Neural cell (in vitro differentiated cells): ENCODE measurements around the gene FZD2. TPM values are rescaled to one million over a fixed set of nuclear protein-coding genes. Genes with fewer than 3 reads are reported as not detected.

Source experiments
- H2AFZ ChIP-seq: fragments of 200-600, 300-800 bp; sonication (generic), shearing (Covaris generic); 2 replicates; pipeline ENCODE4 v1.6.0; 2014; ENCODE audit warnings: low read depth, mild to moderate bottlenecking, antibody characterized with exemption, low read length, moderate library complexity
- H3F3A ChIP-seq: fragments of 200-600 bp; shearing (Covaris generic); 2 replicates; pipeline ENCODE4 v1.6.1; 2016; ENCODE audit warnings: mild to moderate bottlenecking, moderate library complexity, mixed read lengths, antibody characterized with exemption, low read length; ENCODE audit not compliant: insufficient read depth, poor library complexity, severe bottlenecking
- H3K27ac ChIP-seq: fragments of 200-600, 300-800 bp; sonication (generic), shearing (Covaris generic); 2 replicates; pipeline ENCODE4 v1.5.1; 2014; ENCODE audit warnings: mild to moderate bottlenecking, low read length, moderate library complexity
- H3K27me3 ChIP-seq: fragments of 300-800, 200-600 bp; sonication (generic), shearing (Covaris generic); 2 replicates; pipeline ENCODE4 v1.6.0; 2014; ENCODE audit warnings: mild to moderate bottlenecking, low read depth, low read length, moderate library complexity; ENCODE audit not compliant: insufficient read depth
- H3K36me3 ChIP-seq: fragments of 300-800, 200-600 bp; sonication (generic), shearing (Covaris generic); 2 replicates; pipeline ENCODE4 v1.5.1; 2014; ENCODE audit warnings: mild to moderate bottlenecking, antibody characterized with exemption, low read length, moderate library complexity; ENCODE audit not compliant: insufficient read depth
- H3K4me2 ChIP-seq: fragments of 300-800, 200-600 bp; sonication (generic), shearing (Covaris generic); 2 replicates; pipeline ENCODE4 v1.6.0; 2014; ENCODE audit warnings: mild to moderate bottlenecking, low read length
- H3K4me3 ChIP-seq: fragments of 300-800, 200-600 bp; sonication (generic), shearing (Covaris generic); 2 replicates; pipeline ENCODE4 v1.5.1; 2014; ENCODE audit warnings: mild to moderate bottlenecking, low read length, moderate library complexity
- H3K79me2 ChIP-seq: fragments of 200-600 bp; shearing (Covaris generic); replicated peaks from 2 replicates; pipeline ENCODE4 v1.6.0; 2014; ENCODE audit warnings: mild to moderate bottlenecking, low read length, moderate library complexity; ENCODE audit not compliant: insufficient read depth
- H3K9ac ChIP-seq: fragments of 300-800, 200-600 bp; sonication (generic), shearing (Covaris generic); 2 replicates; pipeline ENCODE4 v1.6.1; 2016; ENCODE audit warnings: mild to moderate bottlenecking, low read length, mixed read lengths
- H3K9me2 ChIP-seq: fragments of 200-600 bp; shearing (Covaris generic); 2 replicates; pipeline ENCODE4 v1.6.1; 2016; ENCODE audit warnings: mild to moderate bottlenecking, low read length, mixed read lengths; ENCODE audit not compliant: insufficient read depth
- H3K9me3 ChIP-seq: fragments of 200-600, 300-800 bp; sonication (generic), shearing (Covaris generic); 2 replicates; pipeline ENCODE4 v1.6.1; 2016; ENCODE audit warnings: mild to moderate bottlenecking, mixed run types, low read length, moderate library complexity, mixed read lengths
- H4K20me1 ChIP-seq: fragments of 200-600 bp; shearing (Covaris generic); 2 replicates; pipeline ENCODE4 v1.6.1; 2016; ENCODE audit warnings: mild to moderate bottlenecking, mixed run types; ENCODE audit not compliant: insufficient read depth
- CTCF ChIP-seq: fragments of 450-650 bp; IDR thresholded peaks from 2 replicates; pipeline ENCODE4 v1.5.1; 2014; ENCODE audit warnings: antibody characterized with exemption, mild to moderate bottlenecking, moderate library complexity; ENCODE audit not compliant: poor library complexity, severe bottlenecking
- EP300 ChIP-seq: fragments of 450-650 bp; conservative IDR thresholded peaks from 2 replicates; pipeline ENCODE4 v1.6.1; 2014; ENCODE audit warnings: antibody characterized with exemption, mild to moderate bottlenecking, moderate library complexity; ENCODE audit not compliant: poor library complexity, severe bottlenecking
- EZH2 ChIP-seq: fragments of 200-600, 300-800 bp; shearing (Covaris generic), sonication (generic); IDR thresholded peaks from 2 replicates; pipeline ENCODE4 v1.6.1; 2014; ENCODE audit warnings: antibody characterized with exemption, low read length, borderline replicate concordance, mild to moderate bottlenecking; ENCODE audit not compliant: insufficient read depth, poor library complexity, severe bottlenecking
- MXI1 ChIP-seq: fragments of 450-650 bp; conservative IDR thresholded peaks from 2 replicates; pipeline ENCODE4 v1.6.1; 2014; ENCODE audit warnings: antibody characterized with exemption, mild to moderate bottlenecking; ENCODE audit not compliant: poor library complexity, severe bottlenecking
- POLR2AphosphoS5 ChIP-seq: IDR thresholded peaks from 2 replicates; pipeline ENCODE4 v1.6.1; 2012
- RAD21 ChIP-seq: fragments of 450-650 bp; conservative IDR thresholded peaks from 2 replicates; pipeline ENCODE4 v1.6.1; 2014; ENCODE audit warnings: antibody characterized with exemption, mild to moderate bottlenecking, moderate library complexity
- REST ChIP-seq: IDR thresholded peaks from 2 replicates; pipeline ENCODE4 v1.6.1; 2012; ENCODE audit warnings: borderline replicate concordance
- SMC3 ChIP-seq: fragments of 450-650 bp; conservative IDR thresholded peaks from 2 replicates; pipeline ENCODE4 v1.6.1; 2014; ENCODE audit warnings: antibody characterized with exemption, mild to moderate bottlenecking, moderate library complexity; ENCODE audit not compliant: poor library complexity
- TAF1 ChIP-seq: IDR thresholded peaks from 2 replicates; pipeline ENCODE4 v1.6.1; 2012; ENCODE audit warnings: low read depth
- polyA plus RNA-seq: library from polyadenylated mRNA; depleted of rRNA; stranded (reverse); fragments of >200 nt; gene quantifications from 2 replicates; pipeline ENCODE4 v1.2.3, GENCODE V29; 2014

Gene FZD2
- polyA plus RNA-seq, 1 donor from 2014 or later = 2.5 TPM

- Histone ChIP-seq H3K4me3 (peak overlapping the region; percentile 74), H2AFZ (no peak overlapping the region), H3K27me3 (peaks cover 14% of the 10 kb centered on the region), H3K79me2 (peaks cover 48% of the 10 kb centered on the region), H4K20me1 (no peaks in the 10 kb centered on the region), H3F3A (no peaks in the 10 kb centered on the region), H3K27ac (no peak overlapping the region), H3K4me2 (no peak overlapping the region), H3K9me2 (no peaks in the 10 kb centered on the region), H3K36me3 (no peaks in the 10 kb centered on the region), H3K9me3 (no peaks in the 10 kb centered on the region), H3K9ac (no peak overlapping the region)
- TF ChIP-seq RAD21 (no peak), TAF1 (no peak), CTCF (no peak), EZH2 (no peak), EP300 (no peak), MXI1 (no peak), REST (no peak), POLR2AphosphoS5 (no peak), SMC3 (no peak)
These were observed 1.7 kb downstream of the FZD2 start for GRCh38 chr17:44558710-44559633.

- H3K36me3 ChIP-seq = no peaks in the 10 kb centered on the region
- H3K27me3 ChIP-seq = peaks cover 14% of the 10 kb centered on the region
- TF ChIP-seq MXI1 = no peak
- TF ChIP-seq TAF1 = no peak
- TF ChIP-seq EP300 = no peak
- no peak for TF ChIP-seq POLR2AphosphoS5
- no peak for TF ChIP-seq EZH2
- H3K4me2 ChIP-seq = no peak overlapping the region
- H3K9me3 ChIP-seq = no peaks in the 10 kb centered on the region
- H4K20me1 ChIP-seq = no peaks in the 10 kb centered on the region
- H3K79me2 ChIP-seq = peaks cover 48% of the 10 kb centered on the region
- no peaks in the 10 kb centered on the region for H3F3A ChIP-seq
- no peak overlapping the region for H2AFZ ChIP-seq
- no peak overlapping the region for H3K27ac ChIP-seq
- H3K9ac ChIP-seq = no peak overlapping the region
- peak overlapping the region; percentile 43 for H3K4me3 ChIP-seq
- no peaks in the 10 kb centered on the region for H3K9me2 ChIP-seq
These were observed 2.6 kb downstream of the FZD2 start for GRCh38 chr17:44559634-44560554.
